Measurements from ENCODE around the gene SH3PXD2A. TPM values are rescaled to one million over a fixed set of nuclear protein-coding genes. Genes with fewer than 3 reads are reported as not detected.

The SH3PXD2A gene
- total RNA-seq, 1 experiment from 2014 or later = 4.5 TPM

DNA sequence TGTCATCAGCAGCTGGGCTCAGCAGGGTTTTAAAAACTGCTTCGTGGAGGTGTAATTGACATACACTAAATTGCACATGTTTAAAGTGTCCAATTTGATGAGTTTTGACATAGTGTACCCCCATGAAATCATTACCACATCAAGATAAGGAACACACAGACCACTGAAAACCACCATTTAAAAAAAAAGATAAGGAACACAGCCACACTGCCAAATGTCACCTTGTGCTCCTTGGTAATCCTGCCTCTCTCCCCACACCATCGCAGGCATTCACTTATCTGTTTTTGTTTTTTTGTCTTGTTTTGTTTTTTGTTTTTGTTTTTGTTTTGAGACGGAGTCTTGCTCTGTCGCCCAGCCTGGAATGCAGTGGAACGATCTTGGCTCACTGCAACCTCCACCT is 286.9 kb downstream of the SH3PXD2A start:
- H2BK5ac ChIP-seq (ENCODE audit: insufficient read length, low read length) = no peak overlapping the region
- no peak overlapping the region for H2BK12ac ChIP-seq (ENCODE audit: insufficient read length, low read depth, low read length)
- no peak overlapping the region for H2AK5ac ChIP-seq (ENCODE audit: insufficient read length, low read length)
- H3K9me3 Mint-ChIP-seq = no peaks in the 10 kb centered on the region
- no peaks in the 10 kb centered on the region for H3K79me1 ChIP-seq (ENCODE audit: insufficient read depth, low read depth, low read length, poor library complexity, severe bottlenecking)
- no peaks in the 10 kb centered on the region for H4K20me1 ChIP-seq (ENCODE audit: control insufficient read depth, insufficient read depth, insufficient read length)
- no peak overlapping the region for H3K27ac Mint-ChIP-seq
- no peak for DNase-seq
- no peak overlapping the region for H3K56ac ChIP-seq (ENCODE audit: insufficient read length, low read depth, low read length)
- no peak overlapping the region for H4K91ac ChIP-seq (ENCODE audit: insufficient read length, low read depth, low read length)
- no peak overlapping the region for H3K9ac ChIP-seq (ENCODE audit: extremely low read depth, insufficient read length, low read length)
- no peak overlapping the region for H4K8ac ChIP-seq (replicated peaks; ENCODE audit: insufficient read length, low read depth, low read length)
- WGBS (ENCODE audit: extremely low coverage, insufficient read length, low lambda C conversion rate) = no CpG with 5 or more reads among the region's 5 CpGs
- H3K14ac ChIP-seq (ENCODE audit: insufficient read depth, low read length) = no peak overlapping the region
- TF ChIP-seq CTCF (conservative IDR thresholded peaks at IDR 0.05) = no peak
- H3K27me3 ChIP-seq (ENCODE audit: insufficient read depth, low read length) = no peaks in the 10 kb centered on the region
- no peak overlapping the region for H2BK120ac ChIP-seq (ENCODE audit: low read depth, low read length, poor library complexity, severe bottlenecking)
- H3K4ac ChIP-seq (ENCODE audit: low read depth, low read length) = no peak overlapping the region
- peaks cover 2 to 5% of the 10 kb centered on the region in 2 experiments; a peak in 1 of 4 replicates for H3K4me1 Mint-ChIP-seq
- no peak overlapping the region for H4K5ac ChIP-seq (ENCODE audit: insufficient read length, low read depth, low read length)
- no peaks in the 10 kb centered on the region for H3K36me3 Mint-ChIP-seq (ENCODE audit: insufficient read depth in 1 of 3, low read depth in 3 of 3)
- H3K4me1 ChIP-seq (ENCODE audit: insufficient read depth, low read length) = no peaks in the 10 kb centered on the region
- no peak overlapping the region for H2AFZ ChIP-seq (ENCODE audit: low read length)
- H3K18ac ChIP-seq (ENCODE audit: insufficient read length, low read depth, low read length) = no peak overlapping the region
- no peak overlapping the region for H2BK20ac ChIP-seq (ENCODE audit: low read depth, low read length, poor library complexity, severe bottlenecking)
- H3K27ac ChIP-seq (ENCODE audit: insufficient read length, low read depth, low read length) = no peak overlapping the region
- H3T11ph ChIP-seq (ENCODE audit: low read length) = no peak overlapping the region
- no peaks in the 10 kb centered on the region for H3K79me2 ChIP-seq (ENCODE audit: insufficient read depth, low read length)
- H3K23ac ChIP-seq (ENCODE audit: insufficient read length, low read depth, low read length) = no peak overlapping the region
- H3K9me3 ChIP-seq (ENCODE audit: control insufficient read depth, low read depth, low read length) = no peaks in the 10 kb centered on the region
- no peak overlapping the region for H2BK15ac ChIP-seq (ENCODE audit: low read depth, low read length)
- H3K4me2 ChIP-seq (ENCODE audit: insufficient read depth, insufficient read length, low read length) = no peak overlapping the region
- no peak overlapping the region for H3K4me3 Mint-ChIP-seq
- no peaks in the 10 kb centered on the region for H3K23me2 ChIP-seq (ENCODE audit: insufficient read length, low read depth, low read length, poor library complexity, severe bottlenecking)
- H3K27me3 Mint-ChIP-seq (ENCODE audit: low read depth) = peaks cover 1% of the 10 kb centered on the region

Measured in H9 (cell line).